ENCODE results near the gene PTK7. TPM values are rescaled to one million over a fixed set of nuclear protein-coding genes. Genes with fewer than 3 reads are reported as not detected.

The PTK7 gene
- total and polyA plus RNA-seq, 2 of the 8 experiments (the other 6 are each of a cell fraction or from before 2014, with no cell fraction given) = 110 to 138 TPM

- TF ChIP-seq SP1 (IDR thresholded peaks at IDR 0.05; ENCODE audit: low read depth, low read length) (no peak), SP4 (IDR thresholded peaks at IDR 0.05; ENCODE audit: low read length) (no peak), ASH2L (IDR thresholded peaks at IDR 0.05; ENCODE audit: low read length) (no peak), EP300 (IDR thresholded peaks at IDR 0.05; ENCODE audit: borderline replicate concordance in 1 of 2, low read depth in 2 of 2, low read length in 2 of 2) (no peak), KDM5A (IDR thresholded peaks at IDR 0.05; ENCODE audit: low read length) (no peak), HDAC2 (IDR thresholded peaks at IDR 0.05; ENCODE audit: borderline replicate concordance in 1 of 2, low read depth in 2 of 2, low read length in 2 of 2) (no peak)
Measured at GRCh38 chr6:43082806-43083655, 6.9 kb downstream of the PTK7 start (continued).
